COLO829 (cell line): Measurements from ENCODE around the gene CLASP1.
"Not testable (repeated sequence)": the region's sequence is repeated elsewhere in the genome, so short reads cannot be mapped to it uniquely, and the experiment has no call there.

Experiments used
- DNase-seq: peaks from one replicate; pipeline ENCODE4 v3.0.0; 2012; ENCODE audit warnings: low spot score

CLASP1 gene

DNA sequence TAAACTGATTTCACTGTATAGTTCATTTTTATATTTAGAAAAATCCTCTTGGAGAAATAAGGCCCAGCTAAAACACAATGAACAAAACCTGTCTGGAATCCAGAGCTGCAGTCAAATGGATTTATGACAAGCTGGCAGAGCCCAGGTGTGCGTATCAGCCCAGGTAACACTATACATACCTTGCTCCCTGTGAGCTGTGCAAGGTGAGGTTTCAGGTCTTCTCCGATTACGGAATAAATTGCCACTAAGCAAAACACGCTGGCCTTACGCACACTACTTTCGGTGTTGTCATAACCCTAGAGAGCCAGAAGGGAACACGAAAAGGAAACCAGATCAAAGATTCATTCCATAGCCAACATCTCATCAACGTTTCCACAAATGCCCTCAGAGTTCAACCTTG is 302.4 kb downstream of the CLASP1 start:
- no peak for DNase-seq

DNA sequence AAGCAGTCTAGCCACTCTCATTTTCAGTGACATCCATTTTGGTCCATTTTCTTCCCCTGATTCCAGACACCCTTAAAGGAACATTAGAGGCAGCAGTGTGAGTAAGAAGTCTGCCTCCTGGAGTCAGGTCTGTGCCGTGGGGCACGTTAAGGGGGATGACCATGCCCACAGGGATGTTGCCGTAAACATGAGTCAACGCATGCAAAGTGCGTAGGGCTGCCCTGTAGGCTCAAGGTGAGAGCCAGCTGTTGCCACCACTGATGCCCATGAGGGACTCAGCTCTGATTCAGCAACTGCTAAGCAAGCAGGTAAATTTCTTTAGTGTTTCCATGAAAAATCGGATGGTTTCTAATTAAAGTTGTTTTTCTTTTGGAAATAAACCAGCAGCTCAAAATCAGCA is 302.9 kb downstream of the CLASP1 start:
- DNase-seq: no peak

GRCh38 chr2:121345887-121346286 is 303.4 kb downstream of the CLASP1 start:
- no peak for DNase-seq

GRCh38 chr2:121345101-121345500 is 304.2 kb downstream of the CLASP1 start:
- DNase-seq: no peak

DNA sequence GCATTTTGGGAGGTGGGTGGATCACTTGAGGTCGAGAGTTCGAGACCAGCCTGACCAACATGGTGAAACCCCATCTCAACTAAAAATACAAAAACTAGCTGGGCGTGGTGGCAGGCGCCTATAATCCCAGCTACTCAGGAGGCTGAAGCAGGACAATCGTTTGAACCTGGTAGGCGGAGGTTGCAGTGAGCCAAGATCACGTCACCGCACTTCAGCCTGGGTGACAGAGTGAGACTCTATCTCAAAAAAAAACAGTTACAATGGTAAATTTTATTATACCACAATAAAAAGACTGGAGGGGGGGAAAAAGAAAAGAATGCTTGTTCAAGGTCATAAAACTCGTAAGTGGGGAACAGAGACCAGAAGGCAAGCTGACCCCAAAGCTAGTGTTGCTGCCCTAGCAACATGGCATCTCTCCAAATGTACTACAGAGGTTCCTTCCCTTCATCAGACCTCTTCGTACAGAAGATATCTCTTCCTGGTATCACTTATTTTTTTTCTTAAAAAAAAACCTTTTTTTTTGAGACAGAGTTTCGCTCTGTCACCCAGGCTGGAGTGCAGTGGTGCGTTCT is 305.3 kb downstream of the CLASP1 start:
- not testable (repeated sequence) for DNase-seq

- no peak for DNase-seq
Measured at GRCh38 chr2:121343191-121343590, 306.1 kb downstream of the CLASP1 start.

GRCh38 chr2:121342751-121343150 is 306.5 kb downstream of the CLASP1 start:
- DNase-seq: no peak

DNA sequence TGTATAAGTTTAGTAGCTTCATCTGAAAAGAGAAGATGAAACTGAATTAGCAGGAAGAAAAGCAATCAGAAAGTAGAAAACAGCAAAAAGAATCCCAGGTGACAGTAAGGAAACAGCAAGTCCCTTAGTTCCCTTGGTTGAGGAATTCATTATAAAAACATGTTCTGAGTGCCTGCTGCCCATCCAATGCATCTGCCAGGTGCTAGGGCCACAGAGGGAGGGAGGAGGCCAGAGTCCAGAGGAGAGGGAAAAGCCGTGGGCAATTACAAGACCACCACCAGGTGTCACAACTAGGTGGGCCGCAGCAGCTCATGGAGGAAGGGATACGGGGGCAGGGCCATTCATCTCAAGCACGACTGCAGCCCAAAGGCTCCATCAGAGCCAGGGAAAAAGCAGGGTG is 308.3 kb downstream of the CLASP1 start:
- no peak for DNase-seq

DNA sequence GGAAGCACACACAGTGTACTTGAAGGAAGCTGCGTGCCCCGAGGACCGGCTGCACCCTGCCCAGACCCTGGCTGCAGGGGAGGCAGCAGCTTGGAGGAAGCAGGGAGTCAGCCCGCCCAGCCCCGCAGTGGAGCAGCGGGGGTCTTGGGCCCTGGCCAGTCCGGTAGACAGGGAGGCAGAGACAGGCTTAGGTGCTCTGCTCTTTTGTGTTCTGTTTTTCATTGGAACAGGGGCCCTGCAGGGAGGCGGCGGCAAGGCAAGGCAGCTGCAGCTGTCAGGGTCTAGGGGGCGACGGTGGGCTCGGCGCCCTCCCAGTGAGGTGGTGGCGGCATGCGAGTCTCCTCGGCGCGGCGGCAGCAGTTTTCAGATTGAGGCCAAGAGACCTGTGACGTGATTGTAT is 311.0 kb downstream of the CLASP1 start:
- DNase-seq: no peak

- no peak for DNase-seq
Measured at GRCh38 chr2:121336528-121337294, 312.6 kb downstream of the CLASP1 start.

GRCh38 chr2:121335294-121336290 is 313.7 kb downstream of the CLASP1 start:
- DNase-seq: no peak

- DNase-seq: no peak
Measured at GRCh38 chr2:121334581-121335293, 314.5 kb downstream of the CLASP1 start.

DNA sequence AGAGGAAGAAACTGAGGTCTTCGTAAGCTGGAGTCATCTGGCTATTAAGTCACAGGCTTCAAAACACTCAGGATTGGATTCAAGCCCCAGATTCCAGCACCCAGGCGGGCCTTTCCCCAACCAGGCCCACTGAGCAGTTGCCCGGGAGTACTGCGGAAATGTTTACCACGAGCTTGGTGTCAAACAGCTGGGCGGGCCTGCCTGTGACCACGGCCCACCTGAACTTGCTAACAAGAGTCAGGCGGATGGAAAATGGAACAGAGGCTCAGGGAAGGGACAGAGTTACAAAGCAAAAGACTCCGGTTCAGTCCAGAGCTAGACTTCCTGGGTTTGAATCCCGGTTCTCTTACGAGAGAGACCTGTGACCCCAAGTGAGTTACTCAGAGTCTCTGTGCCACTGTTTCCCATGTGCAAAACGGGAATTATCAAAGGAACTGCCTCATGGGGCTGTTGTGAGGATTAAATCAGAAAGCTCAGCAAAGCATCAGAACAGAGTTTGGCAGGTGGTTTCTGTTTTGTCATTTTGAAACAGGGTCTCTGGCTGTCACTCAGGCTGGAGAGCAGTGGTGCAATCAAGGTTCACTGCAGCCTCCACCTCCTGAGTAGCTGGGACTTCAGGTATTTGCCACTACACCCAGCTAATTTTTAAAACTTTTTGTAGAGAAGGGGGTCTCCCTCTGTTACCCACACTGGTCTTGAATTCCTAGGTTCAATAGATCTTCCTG is 315.3 kb downstream of the CLASP1 start:
- no peak for DNase-seq

DNA sequence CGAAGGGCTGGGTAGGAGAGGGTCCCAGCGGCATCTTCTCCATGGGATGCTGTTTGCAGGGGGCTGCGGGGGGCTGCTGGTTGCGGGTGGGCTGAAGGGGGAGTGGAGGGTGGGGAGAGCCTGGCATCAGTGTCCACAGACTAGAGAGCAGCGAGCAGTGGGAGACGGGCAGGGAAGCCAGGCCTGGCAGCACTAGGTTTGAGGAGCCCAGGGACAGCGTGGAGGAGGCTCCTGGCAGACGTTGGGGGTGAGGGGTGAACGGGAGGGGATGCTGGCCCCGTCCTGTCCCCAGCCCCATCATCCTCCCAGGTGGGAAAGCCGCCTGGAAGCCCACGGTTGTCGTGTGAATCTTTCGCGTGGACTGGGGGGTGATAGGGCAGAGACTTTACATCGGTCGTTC is 316.0 kb downstream of the CLASP1 start:
- DNase-seq: no peak

GRCh38 chr2:121331324-121331723 is 317.9 kb downstream of the CLASP1 start:
- not testable (repeated sequence) for DNase-seq

DNA sequence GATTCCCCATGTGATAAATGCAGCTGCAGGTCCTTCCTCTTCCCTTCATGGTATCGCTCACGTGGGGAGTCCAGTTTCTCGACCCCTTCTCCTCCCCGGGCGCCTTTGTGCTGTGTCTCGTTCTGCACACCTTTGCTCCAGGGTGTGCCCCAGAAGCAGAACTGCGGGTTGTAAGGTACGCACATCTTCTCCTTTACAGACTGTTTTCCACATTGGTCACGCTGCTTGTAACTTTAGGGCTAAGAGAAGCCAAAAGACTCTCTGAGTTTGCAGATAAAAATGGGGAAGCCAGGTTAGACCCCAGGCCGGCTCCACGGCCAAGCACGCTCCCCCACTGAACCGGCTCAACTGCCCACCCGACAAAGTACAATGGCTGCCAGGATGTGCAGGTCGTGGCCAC is 318.3 kb downstream of the CLASP1 start:
- no peak for DNase-seq

GRCh38 chr2:121329786-121330185 is 319.5 kb downstream of the CLASP1 start:
- no peak for DNase-seq

DNA sequence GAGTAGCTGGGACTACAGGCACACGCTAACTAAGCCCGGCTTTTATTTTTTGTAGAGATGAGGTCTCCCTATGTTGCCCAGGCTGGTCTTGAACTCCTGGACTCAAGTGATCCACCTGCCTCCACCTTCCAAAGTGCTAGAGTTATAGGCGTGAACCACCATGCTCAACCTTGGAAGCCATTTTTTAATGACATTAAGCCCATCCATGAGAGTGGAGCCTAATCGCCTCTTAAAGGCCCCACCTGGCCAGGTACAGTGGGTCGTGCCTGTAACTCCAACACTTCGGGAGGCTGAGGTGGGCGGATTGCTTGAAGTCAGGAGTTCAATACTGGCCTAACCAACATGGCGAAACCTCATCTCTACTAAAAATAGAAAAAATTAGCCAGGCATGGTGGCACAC is 322.6 kb downstream of the CLASP1 start:
- no peak for DNase-seq

- DNase-seq: no peak
Measured at GRCh38 chr2:121324601-121325000, 324.7 kb downstream of the CLASP1 start.

DNA sequence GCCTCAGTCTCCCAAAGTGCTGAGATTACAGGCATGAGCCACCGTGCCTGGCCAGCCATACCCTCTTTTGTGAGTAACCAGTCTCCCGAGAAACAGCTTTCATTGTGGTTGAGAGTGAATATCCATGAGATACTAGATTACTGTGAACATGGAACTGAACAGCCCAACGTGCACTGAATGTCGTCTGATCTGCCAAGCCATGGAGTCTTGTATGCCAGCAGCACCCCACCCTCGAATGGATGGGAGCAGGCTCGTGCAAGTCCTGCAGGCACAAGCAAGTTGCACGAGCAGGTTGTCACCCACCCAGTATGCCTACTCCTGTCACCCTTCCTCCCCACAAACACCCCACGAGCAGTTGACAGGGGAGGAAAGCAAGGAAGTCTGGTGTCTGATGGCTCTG is 327.8 kb downstream of the CLASP1 start:
- DNase-seq: no peak

- no peak for DNase-seq
Measured at GRCh38 chr2:121319941-121320340, 329.3 kb downstream of the CLASP1 start.
